GM19193 (cell line): ENCODE measurements around the gene FBXW11.

Experiments
- POLR2A ChIP-seq: IDR thresholded peaks from 4 replicates; pipeline ENCODE4 v1.6.1; 2011; ENCODE audit not compliant: insufficient read depth, insufficient read length; ENCODE audit errors: extremely low read depth

The FBXW11 gene

DNA sequence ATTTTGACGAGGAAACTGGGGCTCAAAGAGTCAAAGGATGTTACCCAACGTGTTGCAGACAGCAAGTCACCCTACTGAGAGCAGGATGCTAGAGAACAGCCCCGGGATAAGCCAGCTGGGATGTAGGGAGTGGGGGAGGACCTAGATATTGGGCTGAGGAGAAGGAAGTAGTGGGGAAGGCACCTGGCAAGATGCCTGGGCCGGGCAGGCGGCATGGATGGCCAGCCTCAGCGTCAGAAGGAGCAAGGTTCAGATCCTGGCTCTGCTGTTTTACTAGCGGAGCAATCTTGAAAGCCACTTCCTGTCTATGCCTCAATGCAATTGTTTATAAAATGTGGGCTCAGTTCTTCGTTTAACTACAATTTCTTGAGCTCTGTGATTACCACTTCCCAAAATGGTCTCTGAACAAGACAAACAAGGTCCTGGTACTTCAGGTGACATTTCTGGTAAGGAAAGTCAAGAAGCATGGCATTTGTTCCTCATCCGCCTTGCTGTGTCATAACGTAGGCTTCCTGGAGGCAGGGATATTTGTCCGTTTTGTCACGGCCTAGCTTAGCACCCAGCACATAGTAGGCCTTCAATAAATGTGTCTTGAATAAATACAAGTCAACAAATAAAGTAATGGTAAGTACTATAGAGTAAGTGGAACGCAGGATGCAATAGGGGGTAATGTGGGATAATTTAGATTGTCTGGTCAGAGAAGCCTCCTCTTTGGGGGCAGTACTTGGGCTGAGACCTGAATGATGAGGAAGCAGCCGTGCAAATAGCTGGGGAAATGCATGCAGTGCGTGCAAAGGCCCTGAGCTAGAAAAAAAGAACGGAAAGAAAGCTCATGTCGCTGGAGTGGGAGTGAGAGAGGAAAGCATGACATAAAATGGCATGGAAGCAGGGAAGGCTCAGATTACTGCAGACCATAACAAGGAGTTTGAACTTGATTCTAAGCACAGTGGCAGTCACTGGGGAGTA lies 150.4 kb downstream of the FBXW11 start:
- TF ChIP-seq POLR2A = no peak

DNA sequence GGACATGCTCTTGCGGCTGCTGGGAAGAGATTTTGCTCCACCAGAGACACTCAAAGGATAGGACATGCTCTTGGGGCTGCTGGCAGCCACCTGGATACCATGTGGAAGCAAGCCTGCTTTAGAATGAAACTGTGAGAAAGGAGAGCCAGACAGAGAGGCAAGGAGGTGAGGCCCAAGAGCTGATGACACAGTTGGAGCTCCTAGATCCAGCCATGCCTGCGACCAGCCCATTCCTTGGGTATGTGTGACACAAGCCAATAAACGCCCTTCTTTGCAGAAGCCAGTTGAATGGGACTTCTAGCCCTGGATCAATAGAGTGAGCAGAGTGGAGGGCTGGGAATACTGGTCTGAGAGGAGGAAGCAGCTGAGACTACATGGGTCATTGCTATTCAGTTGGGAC lies 151.2 kb downstream of the FBXW11 start:
- TF ChIP-seq POLR2A = no peak

DNA sequence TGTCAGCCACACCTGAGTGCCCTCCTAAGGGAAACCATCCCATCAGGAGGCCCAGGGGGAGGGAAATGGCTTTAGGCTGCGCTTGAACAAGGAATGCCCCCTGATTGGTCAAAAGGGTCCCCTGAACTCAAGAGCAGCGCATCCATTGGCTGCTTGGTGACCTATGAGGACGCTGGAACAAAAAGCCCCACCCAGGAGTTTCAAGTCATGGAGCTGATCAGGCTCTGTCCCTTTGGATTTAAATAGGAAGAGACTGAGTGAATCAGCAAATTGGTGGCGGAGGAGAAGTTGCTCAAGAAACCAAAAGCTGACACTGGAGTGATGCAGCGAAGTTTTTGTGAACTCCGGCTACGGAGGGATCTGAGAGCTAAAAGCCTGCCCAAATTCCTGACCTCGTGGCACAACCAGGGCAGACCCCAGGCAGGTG lies 154.2 kb downstream of the FBXW11 start:
- no peak for TF ChIP-seq POLR2A

DNA sequence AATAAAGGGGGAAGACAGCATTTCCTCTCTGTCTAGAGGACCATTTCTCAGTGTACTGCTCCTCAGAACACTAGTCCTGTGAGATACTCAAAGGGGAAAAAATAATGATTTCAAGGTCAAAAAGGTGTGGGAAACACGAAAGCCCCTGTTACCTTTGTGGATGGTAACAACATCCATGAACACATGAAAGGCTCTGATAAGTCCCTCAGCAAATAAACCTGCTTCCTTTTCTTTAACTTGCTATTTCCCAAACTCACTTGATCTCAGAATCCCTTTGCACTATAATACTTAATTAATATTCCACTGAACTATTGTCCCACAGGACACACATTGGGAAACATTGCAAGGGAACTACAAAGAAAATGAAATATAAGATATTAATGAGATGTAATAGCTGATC lies 155.2 kb downstream of the FBXW11 start:
- TF ChIP-seq POLR2A = no peak

DNA sequence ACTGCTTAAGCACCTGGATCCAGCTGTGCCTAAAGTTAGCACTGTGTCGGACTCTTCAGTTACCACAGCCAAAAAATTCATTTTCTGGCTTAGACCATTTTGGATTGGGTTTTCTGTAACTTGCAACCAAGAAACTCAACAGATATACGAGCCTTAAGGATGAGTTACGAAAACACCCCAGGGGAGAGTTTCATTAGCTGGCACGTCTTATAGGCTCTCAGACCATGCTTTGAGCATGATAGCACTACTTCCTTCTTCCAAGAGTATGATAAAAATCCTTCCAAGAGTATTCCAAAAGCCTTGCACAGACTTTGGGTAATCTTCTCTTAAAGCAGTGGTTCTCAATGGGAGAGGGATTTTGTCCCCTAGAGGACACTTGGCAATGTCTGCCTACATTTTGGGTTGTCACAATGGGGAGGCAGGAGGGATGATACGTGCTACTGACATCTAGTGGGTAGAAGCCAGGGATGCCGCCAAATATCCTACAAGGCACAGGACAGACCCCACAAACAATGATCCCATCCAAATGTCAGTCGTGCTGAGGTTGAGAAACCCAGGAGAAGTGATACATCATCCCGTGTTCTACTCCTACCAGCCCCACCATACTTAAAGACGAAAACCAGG lies 156.0 kb downstream of the FBXW11 start:
- TF ChIP-seq POLR2A = no peak

DNA sequence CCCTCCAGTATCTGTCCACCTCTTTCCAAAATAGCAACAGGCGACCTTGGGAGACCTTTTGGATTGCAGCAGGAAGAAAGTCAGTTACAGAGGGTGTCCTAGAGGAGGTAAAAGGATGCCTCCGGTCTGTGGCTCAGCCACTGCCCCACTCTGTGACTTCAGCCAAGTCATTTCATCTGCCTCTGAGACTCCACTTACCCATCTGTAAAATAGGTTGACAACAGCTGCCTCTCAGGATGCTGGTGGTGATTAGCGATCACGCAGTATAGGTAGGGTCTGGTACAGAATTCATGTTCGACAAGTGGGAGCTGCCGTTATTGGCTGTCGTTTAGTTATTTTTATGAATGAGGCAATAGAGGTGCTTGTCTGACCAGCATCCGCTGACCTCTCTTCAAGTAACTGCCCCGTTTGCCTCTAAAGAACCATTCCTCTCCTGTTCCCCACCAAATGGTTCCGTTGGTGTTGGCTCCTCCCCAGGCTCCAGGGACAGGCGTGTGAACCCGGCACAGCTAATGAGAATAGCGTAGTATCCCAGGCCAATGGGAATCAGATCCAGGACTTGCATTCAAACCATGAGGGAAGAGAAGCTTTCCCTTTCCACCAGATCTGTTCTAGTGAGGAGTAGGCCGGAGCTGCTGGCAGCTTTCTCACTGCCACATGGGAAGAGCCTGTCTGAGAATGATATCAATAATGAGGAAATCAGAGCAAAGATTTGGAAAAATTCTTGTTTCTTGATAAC lies 156.7 kb downstream of the FBXW11 start:
- TF ChIP-seq POLR2A = no peak

DNA sequence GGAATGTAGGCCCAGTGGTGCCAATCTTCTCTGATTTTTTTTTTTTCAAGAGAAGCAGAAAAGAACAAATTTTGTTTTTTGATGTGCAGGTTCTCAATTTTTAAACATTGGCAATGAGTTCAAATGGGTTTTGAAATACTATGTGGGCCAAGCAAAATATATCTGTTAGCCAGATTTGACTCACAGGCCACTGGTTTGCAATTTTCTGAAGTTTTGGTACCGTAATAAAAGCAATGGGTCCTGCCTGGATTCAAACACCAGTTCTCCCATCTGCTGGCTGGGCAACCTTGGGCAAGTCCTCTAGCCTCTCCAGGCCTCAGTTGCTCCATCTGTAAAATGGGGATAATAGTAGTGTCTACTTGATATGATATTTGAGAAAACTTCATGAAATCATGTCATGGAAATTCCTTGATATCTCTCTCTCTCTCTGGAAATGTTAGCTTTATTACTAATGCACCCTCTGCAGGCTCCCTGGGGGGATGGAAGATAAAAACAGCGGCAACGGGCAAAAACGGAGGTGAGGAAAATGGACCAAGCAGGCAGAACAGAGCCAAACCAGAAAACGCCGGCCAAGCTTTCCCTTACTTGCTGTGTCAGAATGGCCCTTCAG lies 157.4 kb downstream of the FBXW11 start:
- no peak for TF ChIP-seq POLR2A

DNA sequence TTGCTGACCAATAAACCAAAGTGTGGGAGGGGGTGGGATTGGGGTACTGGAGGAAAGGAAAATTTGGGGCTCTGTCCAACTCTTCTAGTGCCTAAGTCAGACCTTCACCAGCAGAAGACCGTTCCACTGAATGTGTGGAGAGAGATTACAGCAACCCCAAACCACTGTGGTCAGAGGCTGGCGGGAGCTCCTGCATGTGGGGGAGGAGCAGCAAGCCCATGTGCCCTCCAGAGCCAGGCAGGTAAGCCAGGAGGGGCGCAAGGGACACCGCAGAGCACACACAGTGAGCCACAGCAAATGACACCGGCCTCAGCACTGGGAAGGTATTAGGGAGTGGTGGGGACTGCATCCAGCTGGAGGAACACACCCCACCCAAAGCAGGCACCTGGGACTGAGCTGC lies 158.0 kb downstream of the FBXW11 start:
- no peak for TF ChIP-seq POLR2A

DNA sequence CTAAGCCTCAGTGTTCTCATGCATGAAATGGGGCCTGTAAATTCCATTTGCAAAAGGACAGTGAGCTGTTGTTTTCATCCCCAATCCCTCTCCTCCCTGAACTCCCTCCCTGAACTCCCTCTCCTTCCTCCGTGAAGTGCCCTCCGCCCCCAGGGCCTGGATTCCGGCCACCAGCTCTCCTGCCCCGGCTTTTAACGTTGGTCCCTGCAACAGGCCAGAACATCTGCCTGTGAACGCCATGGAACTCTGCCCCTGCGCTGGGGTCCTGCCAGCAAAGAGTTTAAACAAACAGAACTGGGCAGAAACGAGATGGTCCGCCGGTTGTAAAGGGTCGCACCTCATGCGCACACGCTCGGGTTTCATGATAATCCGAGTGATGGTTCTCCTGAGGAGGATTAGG lies 158.4 kb downstream of the FBXW11 start:
- TF ChIP-seq POLR2A = no peak

DNA sequence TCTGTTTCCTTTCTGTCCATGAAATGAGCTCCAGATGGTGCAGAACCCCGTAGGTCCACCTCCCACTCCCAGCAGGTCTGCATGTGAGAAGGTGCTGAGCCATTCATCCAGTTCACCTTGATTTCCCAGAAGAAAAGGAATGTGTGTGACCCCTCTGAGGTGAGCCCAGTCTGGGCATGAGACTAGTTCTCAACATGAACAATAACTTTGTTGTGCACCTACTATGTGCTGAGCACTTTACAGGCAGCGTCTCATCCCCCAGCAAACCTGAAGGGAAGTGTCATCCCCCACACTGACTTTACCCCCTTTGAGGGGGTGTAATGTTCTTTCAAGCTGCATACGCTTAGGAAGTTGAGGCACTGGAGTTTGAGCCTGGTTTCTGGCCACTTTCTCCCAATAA lies 159.4 kb downstream of the FBXW11 start:
- no peak for TF ChIP-seq POLR2A

DNA sequence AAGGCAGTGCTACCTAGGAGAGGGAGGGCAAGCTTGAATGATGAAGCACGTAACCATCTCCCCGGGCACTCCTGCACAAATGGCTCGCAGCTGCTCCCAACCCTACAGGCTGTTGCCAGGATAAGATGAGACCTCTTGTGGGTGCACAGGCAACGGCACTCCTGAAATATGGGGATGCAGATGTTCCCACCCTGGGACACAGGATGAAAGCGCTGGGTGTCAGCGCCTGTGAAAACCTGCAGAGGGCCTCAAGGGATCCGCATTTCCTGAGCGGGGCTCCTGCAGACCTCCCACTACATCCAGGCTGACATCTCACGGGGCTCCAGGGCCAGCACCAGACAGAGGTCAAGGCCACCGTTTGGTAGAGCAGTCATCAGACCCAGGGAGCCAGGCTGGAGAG lies 160.1 kb downstream of the FBXW11 start:
- no peak for TF ChIP-seq POLR2A

DNA sequence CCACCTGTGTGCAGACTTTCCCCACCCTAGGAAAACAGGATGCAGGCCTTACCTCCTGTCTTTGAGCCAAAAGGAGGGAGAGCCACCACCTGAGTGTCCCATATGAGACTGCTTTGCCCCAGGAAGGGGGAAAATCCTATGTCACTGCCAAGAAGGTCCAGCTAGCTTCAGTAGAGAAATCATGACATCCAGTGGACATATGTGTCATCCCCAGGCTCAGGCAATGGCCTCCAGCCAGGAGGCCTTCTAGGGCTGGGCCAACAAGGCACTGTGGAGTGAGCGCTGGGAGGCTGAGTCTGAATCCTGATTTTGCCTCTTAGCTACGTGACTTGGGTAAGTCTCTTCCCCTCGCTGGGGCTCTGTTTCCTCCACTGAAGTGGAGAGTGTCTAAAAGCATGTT lies 160.6 kb downstream of the FBXW11 start:
- no peak for TF ChIP-seq POLR2A

DNA sequence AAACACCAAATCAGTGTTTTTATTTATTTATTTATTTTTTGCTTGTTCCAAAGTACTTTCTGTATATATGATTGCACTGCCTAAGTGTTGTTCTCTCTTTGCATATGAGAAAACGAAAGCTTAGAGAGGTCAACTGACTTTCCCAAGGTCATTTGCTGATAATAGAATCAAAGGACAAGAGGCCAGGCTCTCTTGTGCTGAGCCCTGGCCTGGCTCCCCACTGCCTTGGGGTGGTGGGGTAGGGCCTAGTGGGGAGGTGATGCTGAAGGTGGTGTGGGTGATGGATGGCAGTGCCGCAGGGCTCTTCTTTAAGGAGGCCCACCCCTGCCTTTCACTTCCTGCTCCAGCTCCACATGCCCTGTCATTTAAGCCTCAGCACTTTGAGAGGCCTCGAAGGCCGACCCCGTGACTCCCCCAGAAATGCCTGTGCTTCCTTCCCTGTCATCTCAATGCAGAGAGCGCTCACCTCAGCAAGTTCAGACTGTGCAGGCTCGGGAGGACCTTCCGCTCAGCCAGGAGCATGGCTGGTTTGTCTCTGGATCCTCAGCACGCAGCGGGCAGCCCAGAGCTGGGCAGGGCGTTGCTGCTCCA lies 161.3 kb downstream of the FBXW11 start:
- no peak for TF ChIP-seq POLR2A

DNA sequence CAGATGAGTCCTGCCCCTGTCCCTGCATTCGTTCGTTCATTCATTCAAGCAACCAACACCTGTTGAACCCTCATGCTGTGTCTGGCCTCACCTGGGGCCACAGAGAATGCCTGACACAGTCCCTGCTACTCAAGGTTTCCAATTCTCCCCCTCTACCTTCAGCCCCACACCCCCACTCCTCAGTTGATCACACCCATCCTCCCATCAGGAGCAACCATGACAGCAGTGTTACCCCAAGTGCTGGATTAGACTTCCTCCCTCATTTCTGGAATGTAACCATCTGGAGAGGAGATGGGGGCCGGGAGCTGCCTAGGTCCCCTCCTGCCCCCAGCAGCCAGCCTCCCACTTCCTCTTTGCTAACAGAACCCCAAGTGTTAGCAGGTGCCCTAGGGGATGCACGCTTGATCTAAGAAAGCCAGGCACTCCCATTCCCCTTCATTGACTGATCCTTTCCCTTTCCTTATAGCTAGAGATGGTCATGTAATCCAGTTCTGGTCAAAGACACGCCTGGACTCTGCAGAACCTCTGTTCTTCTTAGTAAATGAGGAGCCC lies 163.6 kb downstream of the FBXW11 start:
- TF ChIP-seq POLR2A = no peak

DNA sequence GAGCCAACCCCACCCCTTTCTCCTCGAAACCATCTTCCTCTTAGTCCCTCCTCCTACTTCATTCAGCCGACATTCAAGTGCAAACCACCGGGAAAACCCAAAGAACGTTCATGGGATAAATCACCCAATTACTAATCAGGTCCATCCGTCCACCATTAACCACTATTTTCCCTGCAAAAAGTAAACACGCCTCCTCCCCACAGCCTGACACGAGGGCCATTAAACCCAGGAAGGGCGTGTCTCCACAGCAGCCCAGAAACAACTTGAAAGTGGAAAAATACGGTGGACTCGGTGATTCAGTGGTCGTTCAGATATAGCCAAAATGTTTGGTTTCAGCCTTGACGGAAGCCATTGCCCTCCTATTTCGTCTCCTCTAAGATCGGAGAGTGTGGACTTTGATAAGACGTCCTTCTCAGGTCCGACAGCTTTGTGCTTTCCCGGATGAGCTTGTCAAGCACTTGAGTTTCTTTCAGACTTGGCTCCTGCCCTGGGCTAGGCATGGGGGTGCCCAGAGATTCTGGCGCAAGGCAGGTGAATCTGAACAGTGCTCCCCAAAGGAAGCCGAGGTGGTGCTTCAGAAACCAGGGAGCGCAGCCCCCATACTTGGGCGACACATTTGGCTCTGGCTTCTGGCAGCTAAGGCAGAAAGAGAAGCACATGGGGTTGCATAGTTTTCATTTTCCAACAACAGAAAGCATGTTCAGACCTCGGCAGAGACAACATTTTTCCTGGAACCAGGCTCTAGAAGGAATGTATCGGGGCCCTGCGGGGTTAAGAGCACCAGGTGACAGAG lies 164.3 kb downstream of the FBXW11 start:
- no peak for TF ChIP-seq POLR2A
